IMR-90 (cell line): Measurements from ENCODE around the gene ACKR1. TPM values are rescaled to one million over a fixed set of nuclear protein-coding genes. Genes with fewer than 3 reads are reported as not detected.

ENCODE experiments used
- ATAC-seq: fragments of 200-7000 bp; cut with Tn5 transposase; 2 replicates; pipeline ENCODE4 v1.9.1; 2020; ENCODE audit warnings: low read depth, mild to moderate bottlenecking, moderate library complexity
- BruUV-seq: library from RNA; stranded (reverse); fragments of 400-500 nt; replicated peaks from 2 replicates; lab custom pipeline; 2021; lab: Mats Ljungman, UMichigan
- CTCF ChIA-PET: fragments of 300-600 bp; formaldehyde crosslinking; extraction: SDS; loops from one replicate; lab custom pipeline; 2021; ENCODE audit warnings: antibody characterized with exemption; lab: Yijun Ruan, JAX
- POLR2A ChIA-PET: fragments of 300-600 bp; sonication (Branson Sonifier 250); formaldehyde crosslinking; loops from one replicate; lab custom pipeline; 2022; ENCODE audit warnings: antibody characterized with exemption; ENCODE audit not compliant: unreplicated experiment; lab: Charles Lee
- DNase-seq: peaks from one replicate; pipeline ENCODE4 v3.0.0; 2013
- H2AFZ ChIP-seq: replicated peaks from 2 replicates; pipeline ENCODE3; 2013; ENCODE audit warnings: low read length, mild to moderate bottlenecking; ENCODE audit not compliant: poor library complexity
- H2AK5ac ChIP-seq: 2 replicates; pipeline ENCODE4 v1.6.1; 2013; ENCODE audit warnings: low read depth, low read length, inconsistent platforms
- H2AK9ac ChIP-seq: replicated peaks from 2 replicates; pipeline ENCODE3; 2013; ENCODE audit warnings: mild to moderate bottlenecking, low read depth, low read length, moderate library complexity; ENCODE audit not compliant: poor library complexity
- H2BK120ac ChIP-seq: 2 replicates; pipeline ENCODE4 v1.6.1; 2013; ENCODE audit warnings: low read depth, low read length, inconsistent platforms
- H2BK15ac ChIP-seq: 3 replicates; pipeline ENCODE4 v1.6.1; 2013; ENCODE audit warnings: low read depth, low read length, inconsistent platforms
- H2BK20ac ChIP-seq: 2 replicates; pipeline ENCODE4 v1.6.1; 2013; ENCODE audit warnings: low read depth, mild to moderate bottlenecking, inconsistent platforms, low read length, moderate library complexity
- H2BK5ac ChIP-seq: 2 replicates; pipeline ENCODE4 v1.6.1; 2013; ENCODE audit warnings: mild to moderate bottlenecking, low read depth, low read length, inconsistent platforms; ENCODE audit not compliant: poor library complexity, severe bottlenecking
- H3K14ac ChIP-seq: replicated peaks from 2 replicates; pipeline ENCODE4 v1.6.1; 2013; ENCODE audit warnings: low read depth, low read length, inconsistent platforms
- H3K18ac ChIP-seq: 2 replicates; pipeline ENCODE4 v1.6.1; 2013; ENCODE audit warnings: low read depth, low read length, control low read depth
- H3K23ac ChIP-seq: 2 replicates; pipeline ENCODE4 v1.6.1; 2013; ENCODE audit warnings: low read depth, low read length, inconsistent platforms
- H3K27ac ChIP-seq: 2 replicates; pipeline ENCODE4 v1.5.1; 2013; ENCODE audit warnings: mild to moderate bottlenecking, control low read depth, low read length; ENCODE audit not compliant: insufficient read depth
- H3K27me3 ChIP-seq: 2 replicates; pipeline ENCODE4 v1.6.1; 2013; ENCODE audit warnings: low read length; ENCODE audit not compliant: control insufficient read depth, insufficient read depth
- H3K36me3 ChIP-seq: 2 replicates; pipeline ENCODE4 v1.6.1; 2013; ENCODE audit warnings: low read length, mixed read lengths; ENCODE audit not compliant: control insufficient read depth, insufficient read depth
- H3K4ac ChIP-seq: 2 replicates; pipeline ENCODE4 v1.6.1; 2013; ENCODE audit warnings: low read depth, low read length, inconsistent platforms
- H3K4me1 ChIP-seq: 2 replicates; pipeline ENCODE4 v1.6.1; 2013; ENCODE audit warnings: low read length, mixed read lengths; ENCODE audit not compliant: control insufficient read depth, insufficient read depth
- H3K4me2 ChIP-seq: 2 replicates; pipeline ENCODE4 v1.6.1; 2013; ENCODE audit warnings: low read depth, mild to moderate bottlenecking, control low read depth, low read length, moderate library complexity
- H3K4me3 ChIP-seq: 2 replicates; pipeline ENCODE4 v1.5.1; 2013; ENCODE audit warnings: low read depth, mild to moderate bottlenecking, control low read depth, low read length, moderate library complexity; ENCODE audit not compliant: insufficient read depth
- H3K56ac ChIP-seq: 2 replicates; pipeline ENCODE4 v1.6.1; 2013; ENCODE audit warnings: low read length, inconsistent platforms; ENCODE audit not compliant: insufficient read depth; ENCODE audit errors: extremely low read depth
- H3K79me1 ChIP-seq, 2 experiments: 2 replicates each; pipeline ENCODE4 v1.6.1; 2013; ENCODE audit warnings: low read length in 2 of 2, inconsistent platforms in 1 of 2, low read depth in 1 of 2
- H3K9ac ChIP-seq: 2 replicates; pipeline ENCODE4 v1.6.1; 2013; ENCODE audit warnings: low read depth, low read length, control low read depth
- H3K9me1 ChIP-seq: 2 replicates; pipeline ENCODE4 v1.6.1; 2013; ENCODE audit warnings: low read length, inconsistent platforms; ENCODE audit not compliant: insufficient read depth
- H3K9me3 ChIP-seq: 2 replicates; pipeline ENCODE4 v1.6.1; 2013; ENCODE audit warnings: low read length; ENCODE audit not compliant: control insufficient read depth, insufficient read depth
- H4K20me1 ChIP-seq: 2 replicates; pipeline ENCODE4 v1.6.1; 2013; ENCODE audit warnings: low read length, inconsistent platforms; ENCODE audit not compliant: insufficient read depth
- H4K5ac ChIP-seq: 2 replicates; pipeline ENCODE4 v1.6.1; 2013; ENCODE audit warnings: mild to moderate bottlenecking, low read depth, low read length, control low read depth
- H4K8ac ChIP-seq, 2 experiments: 2 replicates each; pipeline ENCODE4 v1.6.1; 2013; ENCODE audit warnings: low read depth in 2 of 2, low read length in 2 of 2, control low read depth in 1 of 2, inconsistent platforms in 1 of 2
- H4K91ac ChIP-seq: 2 replicates; pipeline ENCODE4 v1.6.1; 2013; ENCODE audit warnings: low read depth, low read length, inconsistent platforms; ENCODE audit not compliant: insufficient read depth
- MAZ ChIP-seq: IDR thresholded peaks from 2 replicates; pipeline ENCODE4 v1.6.1; 2012; ENCODE audit warnings: low read depth, mild to moderate bottlenecking, low read length, improper control_type of control experiment, moderate library complexity, borderline replicate concordance
- RFX5 ChIP-seq: IDR thresholded peaks from 2 replicates; pipeline ENCODE4 v1.8.0; 2012; ENCODE audit warnings: low read depth, mild to moderate bottlenecking, low read length, moderate library complexity
- WGBS, 2 experiments: methylation state at CpG; one replicate each; pipeline versions ENCODE4 v1.1.5 to v1.1.7; 2013; ENCODE audit warnings: missing lambda C conversion rate in 2 of 2; ENCODE audit not compliant: insufficient read length in 1 of 2; ENCODE audit errors: extremely low coverage in 2 of 2; 5-methylcytosine and 5-hydroxymethylcytosine counted together
- dilution Hi-C: fragments of 300-500 bp; cut with HindIII; formaldehyde crosslinking; loops from one replicate; pipeline ENCODE4 v1.14.3; 2018; ENCODE audit warnings: low sequenced_read_pairs; ENCODE audit not compliant: unreplicated experiment
- in situ Hi-C: fragments of 300-500 bp; cut with MboI; formaldehyde crosslinking; loops from 3 replicates; pipeline ENCODE4 v1.14.3; 2019; ENCODE audit warnings: low sequenced_read_pairs, inconsistent platforms, mixed read lengths
- intact Hi-C: fragments of 100-400 bp; cut with micrococcal nuclease; formaldehyde crosslinking; loops from 2 replicates; pipeline ENCODE4 v1.10.0; 2022
- polyA plus RNA-seq, 3 experiments: library from polyadenylated mRNA; depleted of rRNA; stranded (reverse); fragments of >200 nt; gene quantifications; 2 replicates each; pipeline ENCODE4 v1.2.3, GENCODE V29; 2012; ENCODE audit warnings: low replicate concordance in 1 of 3
- total RNA-seq: library from RNA; depleted of rRNA; stranded (reverse); fragments of >200 nt; gene quantifications from 2 replicates; pipeline ENCODE4 v1.2.3, GENCODE V29; 2012

Gene ACKR1
- total and polyA plus RNA-seq, 2 of the 4 experiments (the other 2 are of a cell fraction), result not detected

- no peak overlapping the region for H2BK20ac ChIP-seq
- H3K9me1 ChIP-seq, result no peaks in the 10 kb centered on the region
- no peaks in the 10 kb centered on the region for H3K9me3 ChIP-seq
- H3K27ac ChIP-seq, result no peak overlapping the region
- H3K56ac ChIP-seq, result no peak overlapping the region
- WGBS, 2 experiments, result 0% methylated on average over 10 of the region's 24 CpGs; no CpG with 5 or more reads in 1 of the 2 experiments
- no peak overlapping the region for H2BK15ac ChIP-seq
- peak; percentile 72; the same call in 1 of the 2 replicates for ATAC-seq
- no peaks in the 10 kb centered on the region for H3K36me3 ChIP-seq
- no peak overlapping the region for H2AFZ ChIP-seq
- CTCF ChIA-PET, result no interaction called here
- no peaks in the 10 kb centered on the region for H3K4me1 ChIP-seq
- H2AK5ac ChIP-seq, result no peak overlapping the region
- H2BK5ac ChIP-seq, result no peak overlapping the region
- no peak overlapping the region for H3K14ac ChIP-seq
- H3K27me3 ChIP-seq, result peaks cover 7% of the 10 kb centered on the region
- H2BK120ac ChIP-seq, result no peak overlapping the region
- H2AK9ac ChIP-seq, result no peak overlapping the region
- H3K9ac ChIP-seq, result no peak overlapping the region
- no peaks in the 10 kb centered on the region for H3K79me1 ChIP-seq
- no peak overlapping the region for H4K8ac ChIP-seq
- DNase-seq, result peak; percentile 22
- TF ChIP-seq MAZ (no peak), RFX5 (peak; percentile 96)
- no TSS peak for BruUV-seq
- POLR2A ChIA-PET, result no interaction called here
- H4K5ac ChIP-seq, result no peak overlapping the region
- no peak overlapping the region for H3K4ac ChIP-seq
- in situ Hi-C loops, result no loop called here
- no peaks in the 10 kb centered on the region for H4K20me1 ChIP-seq
- H3K23ac ChIP-seq, result no peak overlapping the region
- dilution Hi-C loops, result no loop called here
- H3K4me3 ChIP-seq, result no peak overlapping the region
- intact Hi-C loops, result no loop called here
- no peak overlapping the region for H3K4me2 ChIP-seq
- no peak overlapping the region for H4K91ac ChIP-seq
- no peak overlapping the region for H3K18ac ChIP-seq
Measured at GRCh38 chr1:159188375-159188788, 16.3 kb upstream of the ACKR1 start.
